Karpas-422 (cell line): ENCODE measurements around the gene C11orf91. TPM values are rescaled to one million over a fixed set of nuclear protein-coding genes. Genes with fewer than 3 reads are reported as not detected.

Source experiments
- DNase-seq: peaks from one replicate; pipeline ENCODE4 v3.0.0-alpha.2; 2015
- H2AFZ ChIP-seq: fragments of 200-600 bp; sonication (generic); 2 replicates; pipeline ENCODE4 v1.6.1; 2014; ENCODE audit warnings: antibody characterized with exemption, low read length, mixed read lengths
- H3K27ac ChIP-seq: fragments of 200-600 bp; sonication (generic); 2 replicates; pipeline ENCODE4 v1.5.1; 2014; ENCODE audit warnings: mild to moderate bottlenecking, low read length, moderate library complexity
- H3K27me3 ChIP-seq: fragments of 200-600 bp; sonication (generic); 2 replicates; pipeline ENCODE4 v1.6.1; 2014; ENCODE audit warnings: low read length, mixed read lengths
- H3K36me3 ChIP-seq: fragments of 200-600 bp; sonication (generic); 2 replicates; pipeline ENCODE4 v1.6.1; 2014; ENCODE audit warnings: low read length, mixed read lengths; ENCODE audit not compliant: insufficient read depth
- H3K4me1 ChIP-seq: fragments of 200-600 bp; sonication (generic); 2 replicates; pipeline ENCODE4 v1.6.1; 2014; ENCODE audit warnings: mild to moderate bottlenecking, low read length, mixed read lengths
- H3K4me2 ChIP-seq: fragments of 200-600 bp; sonication (generic); 2 replicates; pipeline ENCODE4 v1.6.1; 2014; ENCODE audit warnings: low read length, low read depth, mild to moderate bottlenecking; ENCODE audit not compliant: poor library complexity, severe bottlenecking
- H3K4me3 ChIP-seq: fragments of 200-600 bp; sonication (generic); 2 replicates; pipeline ENCODE4 v1.5.1; 2014; ENCODE audit warnings: mild to moderate bottlenecking, antibody characterized with exemption, low read length, mixed read lengths
- H3K79me2 ChIP-seq: fragments of 200-600 bp; sonication (generic); 2 replicates; pipeline ENCODE4 v1.6.1; 2014; ENCODE audit warnings: mild to moderate bottlenecking, low read length, mixed read lengths
- H3K9ac ChIP-seq: fragments of 200-600 bp; sonication (generic); 2 replicates; pipeline ENCODE4 v1.6.0; 2014; ENCODE audit warnings: low read length
- H3K9me2 ChIP-seq: fragments of 200-600 bp; sonication (generic), shearing (Covaris generic); replicated peaks from 2 replicates; pipeline ENCODE4 v1.6.0; 2014; ENCODE audit warnings: mild to moderate bottlenecking, low read length, moderate library complexity; ENCODE audit not compliant: insufficient read depth
- H3K9me3 ChIP-seq: fragments of 300-700, 200-600 bp; sonication (generic); 2 replicates; pipeline ENCODE4 v1.6.1; 2014; ENCODE audit warnings: low read length, mixed read lengths
- H4K20me1 ChIP-seq: fragments of 200-600 bp; sonication (generic); 2 replicates; pipeline ENCODE4 v1.6.1; 2014; ENCODE audit warnings: mild to moderate bottlenecking, antibody characterized with exemption, low read length, low read depth; ENCODE audit not compliant: insufficient read depth
- total RNA-seq: library from RNA; depleted of rRNA; stranded (reverse); fragments of >200 nt; shearing (Covaris generic); gene quantifications from 2 replicates; pipeline ENCODE4 v1.2.3, GENCODE V29; 2014; ENCODE audit warnings: low replicate concordance; rRNA removed

Gene C11orf91
- total RNA-seq, 1 experiment from 2014 or later, result not detected

DNA sequence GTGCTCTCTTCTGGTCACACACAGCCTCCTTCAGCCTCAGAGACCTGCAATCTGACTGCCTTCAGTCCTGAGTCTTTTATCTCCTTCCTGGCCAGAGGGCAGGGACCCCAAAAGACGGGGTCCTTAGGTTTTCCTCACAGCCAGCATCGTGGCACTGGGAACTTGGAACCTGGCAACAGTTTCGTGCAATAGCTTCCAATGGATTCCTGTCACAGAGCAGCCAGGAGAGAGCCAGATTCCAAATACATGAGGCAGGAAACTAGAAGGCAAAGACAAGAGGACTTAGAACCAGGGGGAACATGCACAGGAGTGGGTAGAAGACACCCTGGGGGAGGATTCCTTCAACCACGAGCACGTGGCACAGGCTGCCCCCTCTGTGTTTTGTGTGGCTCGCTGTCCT lies 48.6 kb downstream of the C11orf91 start:
- Histone ChIP-seq H3K9me3 (no peaks in the 10 kb centered on the region), H3K27ac (no peak overlapping the region), H3K9me2 (no peaks in the 10 kb centered on the region), H4K20me1 (no peaks in the 10 kb centered on the region), H3K79me2 (no peaks in the 10 kb centered on the region), H3K4me1 (no peaks in the 10 kb centered on the region), H3K36me3 (no peaks in the 10 kb centered on the region), H3K4me2 (no peak overlapping the region), H3K9ac (no peak overlapping the region), H2AFZ (no peak overlapping the region), H3K4me3 (no peak overlapping the region), H3K27me3 (no peaks in the 10 kb centered on the region)
- DNase-seq, result peak; percentile 24

DNA sequence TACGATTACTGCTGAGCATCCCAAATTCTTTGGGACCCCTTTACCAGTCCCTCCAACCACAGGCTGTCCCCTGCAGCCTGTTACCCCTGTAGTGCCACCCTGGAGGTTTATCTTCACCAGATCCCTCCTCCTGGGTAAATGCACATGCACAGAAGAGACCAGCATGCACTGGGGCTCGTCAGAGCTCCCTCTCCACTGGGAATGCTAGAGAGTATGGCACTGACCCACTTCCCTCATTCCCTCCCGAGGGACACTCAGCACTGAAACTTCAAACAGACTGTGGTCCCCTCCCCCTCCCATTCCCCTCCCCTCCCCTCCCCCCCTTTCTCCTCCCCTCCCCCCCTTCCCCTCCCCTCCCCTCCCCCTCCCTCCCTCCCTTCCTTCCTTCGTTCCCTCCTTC lies 49.1 kb downstream of the C11orf91 start:
- Histone ChIP-seq H3K4me1 (no peaks in the 10 kb centered on the region), H3K9me2 (no peaks in the 10 kb centered on the region), H3K27me3 (no peaks in the 10 kb centered on the region), H3K9me3 (no peaks in the 10 kb centered on the region), H3K36me3 (no peaks in the 10 kb centered on the region), H3K79me2 (no peaks in the 10 kb centered on the region), H3K27ac (no peak overlapping the region), H2AFZ (no peak overlapping the region), H3K4me3 (no peak overlapping the region), H3K9ac (no peak overlapping the region), H4K20me1 (no peaks in the 10 kb centered on the region), H3K4me2 (no peak overlapping the region)
- no peak for DNase-seq

DNA sequence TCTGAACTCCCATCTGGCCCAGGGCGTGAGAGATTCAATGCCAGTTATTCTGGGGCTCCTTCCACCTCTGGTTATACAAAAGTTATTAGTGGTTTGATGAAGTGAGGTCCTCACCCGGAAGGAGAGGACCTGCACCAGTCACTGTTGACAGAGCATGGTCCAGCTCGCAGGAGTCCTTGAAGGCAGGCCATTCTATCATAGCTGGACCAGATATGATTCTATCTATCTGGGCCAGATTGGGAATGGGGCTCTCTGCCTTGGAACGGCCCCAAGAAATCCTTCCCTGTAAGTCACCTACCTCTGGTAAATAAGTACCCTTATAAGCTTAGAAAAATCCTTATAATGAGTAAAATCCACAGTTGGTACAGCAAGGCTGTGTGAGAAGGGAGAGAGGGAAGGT lies 50.7 kb downstream of the C11orf91 start:
- Histone ChIP-seq H3K27ac (no peak overlapping the region), H2AFZ (no peak overlapping the region), H3K9me2 (no peaks in the 10 kb centered on the region), H4K20me1 (no peaks in the 10 kb centered on the region), H3K4me3 (no peak overlapping the region), H3K27me3 (no peaks in the 10 kb centered on the region), H3K79me2 (no peaks in the 10 kb centered on the region), H3K36me3 (no peaks in the 10 kb centered on the region), H3K9me3 (no peaks in the 10 kb centered on the region), H3K4me1 (no peaks in the 10 kb centered on the region), H3K4me2 (no peak overlapping the region), H3K9ac (no peak overlapping the region)
- peak; percentile 11 for DNase-seq

Other genes with a start within 250 kb of the C11orf91 start
- gene CD59, start 35.6 kb upstream of the C11orf91 start, total RNA-seq, result 0.18 and 5.7 TPM in 2 replicates
- gene FBXO3, start 73.7 kb upstream of the C11orf91 start, total RNA-seq, result 12.9 and 42.0 TPM in 2 replicates
- gene LMO2, start 191.2 kb upstream of the C11orf91 start, total RNA-seq, result 0.34 and 0.47 TPM in 2 replicates